HG02938 (cell line): Measurements from ENCODE around the gene DACT2.
"Not testable (repeated sequence)": the region's sequence is repeated elsewhere in the genome, so short reads cannot be mapped to it uniquely, and the experiment has no call there.

ENCODE experiments used
- ATAC-seq: cut with Tn5 transposase; IDR thresholded peaks from one replicate; pipeline ENCODE4 v1.9.1; 2021; ENCODE audit warnings: mild to moderate bottlenecking, moderate library complexity; ENCODE audit not compliant: unreplicated experiment

The DACT2 gene

DNA sequence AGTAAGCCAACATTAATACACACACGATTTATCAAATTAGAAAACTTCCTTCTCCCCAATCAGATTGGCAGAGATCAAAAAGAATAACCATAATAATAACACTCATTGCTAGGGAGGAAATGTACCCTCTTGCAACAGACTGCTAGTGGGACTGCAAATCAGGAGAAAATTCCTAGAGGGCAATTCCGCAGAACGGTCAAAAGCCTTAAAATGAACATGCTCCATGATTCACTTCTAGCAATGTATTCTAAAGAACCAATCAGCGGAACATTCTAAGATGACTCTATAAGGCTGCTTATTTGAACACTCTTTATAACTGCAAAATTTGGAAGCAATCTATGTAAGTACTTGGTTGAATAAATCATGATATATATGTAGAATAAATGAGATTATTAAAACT, 8.5 kb upstream of the DACT2 start:
- ATAC-seq, result no peak

DNA sequence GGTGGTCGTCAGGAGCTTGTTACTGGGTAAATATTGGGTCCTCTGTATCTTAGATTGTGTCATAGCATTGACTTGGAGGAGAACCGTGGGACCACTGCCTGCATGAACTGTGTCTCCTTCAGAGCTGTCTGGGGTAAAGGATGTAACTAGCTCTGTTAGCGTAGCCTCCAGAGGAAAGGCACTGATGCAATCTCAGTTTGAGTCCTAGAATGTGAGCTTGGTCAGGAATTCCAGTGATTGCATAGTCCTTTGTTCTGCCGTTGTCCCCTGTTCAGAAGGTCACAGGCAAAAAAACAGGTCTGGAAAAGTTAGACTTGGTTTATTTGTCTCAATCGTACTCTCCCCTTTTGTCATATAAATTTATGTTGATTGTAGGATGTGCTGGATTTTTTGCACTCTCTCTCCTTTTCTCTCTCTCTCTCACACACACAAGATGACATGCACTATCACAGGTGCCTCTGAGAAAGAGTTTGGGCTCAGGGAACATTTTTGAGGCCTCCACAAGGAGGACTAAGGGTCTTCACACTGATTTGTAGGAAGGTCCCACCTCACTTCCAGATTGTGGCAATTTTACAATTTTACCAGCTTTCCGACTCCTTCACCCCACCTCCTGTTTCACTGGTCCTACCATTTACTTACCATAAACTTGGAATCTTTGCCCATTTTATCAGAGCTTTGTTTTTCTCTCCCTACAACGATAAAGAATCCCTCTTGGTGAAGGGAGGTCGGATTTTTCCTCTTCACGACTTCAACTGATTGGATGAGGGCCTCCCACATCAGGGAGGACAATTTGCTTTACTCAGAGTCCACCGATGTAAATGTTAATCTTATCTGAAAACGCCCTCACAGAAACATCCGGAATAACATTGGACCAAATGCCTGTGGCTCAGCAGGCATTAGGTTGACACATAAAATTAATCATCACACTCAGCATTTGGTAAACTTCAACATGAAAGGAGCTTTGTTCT, 7.0 kb upstream of the DACT2 start:
- no peak for ATAC-seq

DNA sequence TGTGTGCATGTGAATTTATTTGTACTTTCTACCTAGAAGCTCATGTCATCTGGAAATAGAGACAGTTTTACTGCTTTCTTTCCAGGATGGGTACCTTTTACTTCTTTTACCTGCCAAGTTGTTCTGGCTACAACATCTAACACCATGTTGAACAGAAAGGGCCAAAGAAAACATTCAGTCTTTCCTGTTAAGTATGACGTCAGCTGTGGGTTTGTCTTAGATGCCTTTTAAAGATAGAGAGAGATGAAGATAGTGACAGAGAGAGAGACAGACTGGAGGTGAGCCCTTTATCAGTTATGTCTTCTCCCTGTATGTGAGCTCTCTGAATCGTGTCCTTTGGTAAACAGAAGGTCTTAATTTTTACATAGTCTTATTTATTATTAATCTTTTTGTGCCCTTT, 3.4 kb upstream of the DACT2 start:
- no peak for ATAC-seq

DNA sequence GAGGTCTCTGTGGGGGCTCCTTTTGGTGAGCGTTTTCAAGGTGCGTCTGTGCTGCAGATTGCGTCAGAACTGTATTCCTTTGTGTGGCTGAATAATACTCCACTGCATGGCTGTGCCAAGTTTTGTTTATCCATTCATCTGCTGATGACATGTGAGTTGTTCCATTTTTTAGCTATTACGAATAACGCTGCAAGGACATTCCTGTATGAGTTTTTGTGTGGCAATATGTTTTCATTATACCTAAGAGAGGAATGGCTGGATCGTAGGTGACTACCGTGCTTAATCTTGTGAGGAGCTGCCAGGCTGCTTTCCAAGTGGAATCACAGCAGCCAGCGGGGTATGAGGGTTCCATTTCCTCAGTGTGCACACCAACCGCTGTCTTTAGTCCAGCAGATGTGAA, 1.1 kb upstream of the DACT2 start:
- no peak for ATAC-seq

DNA sequence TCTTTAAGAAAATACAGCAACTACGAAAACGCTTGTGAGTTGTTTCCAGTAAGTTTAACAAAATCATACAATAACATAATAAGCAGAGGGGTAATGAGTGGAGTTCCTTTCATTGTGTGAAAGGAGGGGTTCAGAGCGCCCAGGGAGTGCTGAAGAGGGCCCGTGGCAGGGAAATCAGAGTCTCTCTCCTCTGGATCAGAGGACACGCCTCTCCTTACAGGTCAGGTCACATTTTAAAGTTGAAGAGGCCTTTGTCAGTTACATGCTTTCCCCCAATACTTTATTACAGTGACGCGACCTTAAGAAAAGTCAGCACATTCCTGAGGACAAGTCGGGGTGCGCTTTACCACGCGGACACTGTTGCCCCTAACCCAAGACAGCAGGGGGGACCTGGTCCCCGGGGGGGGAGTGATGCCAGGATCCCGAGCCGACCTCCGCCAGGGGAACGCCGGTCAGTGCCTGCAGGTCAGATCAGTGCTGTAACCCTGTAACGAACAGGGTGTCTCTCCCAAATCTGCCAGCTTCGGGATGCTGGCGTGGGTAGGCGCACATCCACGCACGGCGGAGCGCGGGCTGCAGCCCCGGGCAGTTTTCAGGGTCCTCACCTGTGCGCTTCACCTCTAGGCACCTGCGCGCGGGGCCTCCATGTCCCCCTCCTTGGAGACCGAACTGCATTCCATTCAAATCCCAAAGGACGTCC, 848 bp downstream of the DACT2 start:
- ATAC-seq, result no peak

DNA sequence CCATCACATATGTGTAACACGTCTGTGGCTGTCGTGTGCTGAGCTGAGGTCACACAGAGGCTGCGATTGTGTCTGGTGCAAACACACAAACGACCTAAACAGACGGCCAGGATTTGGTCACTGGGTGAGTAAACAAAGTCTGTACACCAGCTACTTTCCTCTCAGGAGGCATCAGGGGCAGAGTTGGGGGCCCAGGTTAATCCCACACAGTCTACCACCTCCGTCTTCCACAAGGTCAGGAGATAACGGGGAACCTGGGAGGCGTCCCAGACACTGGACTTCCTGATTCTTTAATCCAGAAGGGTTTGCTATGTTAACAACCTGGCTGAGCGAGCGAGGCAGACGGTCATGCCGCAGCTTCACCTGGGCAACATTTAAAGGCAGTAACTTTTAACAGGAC, 1.5 kb downstream of the DACT2 start:
- ATAC-seq, result no peak

DNA sequence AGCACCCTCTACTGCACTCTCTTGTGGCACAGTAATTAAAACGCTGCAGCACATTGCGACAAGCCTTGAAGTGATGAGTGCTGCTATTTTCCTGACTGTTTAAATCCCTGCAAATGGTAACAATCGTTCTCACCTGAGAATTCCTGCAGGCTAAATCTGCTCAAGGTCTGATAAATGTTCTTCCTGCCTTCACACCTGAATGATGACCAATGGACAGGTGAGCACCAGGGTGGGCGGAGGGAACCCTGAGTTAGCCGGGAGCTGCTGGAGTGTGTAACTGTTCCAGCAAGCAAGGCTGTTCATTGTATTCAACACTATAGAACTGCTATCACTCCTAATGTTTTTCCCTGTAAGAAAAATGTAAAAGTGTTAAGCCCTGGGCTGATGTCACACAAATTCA, 4.0 kb downstream of the DACT2 start:
- ATAC-seq, result no peak

DNA sequence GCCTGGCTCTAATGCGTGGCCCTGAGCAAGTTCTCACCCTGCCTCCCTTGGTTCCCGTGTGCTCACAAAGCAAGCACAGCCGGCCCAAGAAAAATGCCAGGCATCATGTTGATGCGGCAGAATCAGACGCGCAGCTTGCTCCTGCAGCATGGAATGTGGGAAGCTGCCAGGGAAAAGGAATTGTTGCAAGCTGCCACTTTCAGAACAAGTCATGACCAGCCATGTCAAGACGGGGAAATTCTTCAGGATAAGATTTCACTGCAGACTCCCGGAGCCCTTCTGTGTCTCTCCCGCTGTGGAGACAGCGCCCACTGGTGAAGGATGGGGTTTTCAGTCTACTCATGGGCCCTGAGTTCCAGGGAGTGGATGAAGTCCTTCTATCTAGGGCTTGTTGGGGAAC, 4.6 kb downstream of the DACT2 start:
- no peak for ATAC-seq

DNA sequence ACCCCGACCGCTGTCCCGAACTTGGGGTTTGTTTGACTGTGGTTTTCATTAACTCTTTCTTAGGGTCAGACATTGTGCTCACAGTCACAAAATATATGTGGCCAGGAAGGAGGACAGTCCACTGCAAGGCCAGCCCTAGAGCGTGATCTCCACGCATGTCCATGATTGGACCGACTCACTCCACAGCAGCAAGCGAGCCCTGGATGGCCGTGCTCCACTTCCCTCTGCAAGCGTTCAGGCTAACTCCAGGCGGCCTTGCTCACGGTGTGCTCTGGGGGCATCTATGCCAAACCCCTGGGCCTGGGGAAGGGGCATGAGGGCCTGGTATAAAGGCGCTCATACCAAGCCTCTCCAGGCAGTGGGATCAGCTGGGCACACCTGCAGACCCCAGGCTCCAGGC, 5.6 kb downstream of the DACT2 start:
- ATAC-seq, result no peak

DNA sequence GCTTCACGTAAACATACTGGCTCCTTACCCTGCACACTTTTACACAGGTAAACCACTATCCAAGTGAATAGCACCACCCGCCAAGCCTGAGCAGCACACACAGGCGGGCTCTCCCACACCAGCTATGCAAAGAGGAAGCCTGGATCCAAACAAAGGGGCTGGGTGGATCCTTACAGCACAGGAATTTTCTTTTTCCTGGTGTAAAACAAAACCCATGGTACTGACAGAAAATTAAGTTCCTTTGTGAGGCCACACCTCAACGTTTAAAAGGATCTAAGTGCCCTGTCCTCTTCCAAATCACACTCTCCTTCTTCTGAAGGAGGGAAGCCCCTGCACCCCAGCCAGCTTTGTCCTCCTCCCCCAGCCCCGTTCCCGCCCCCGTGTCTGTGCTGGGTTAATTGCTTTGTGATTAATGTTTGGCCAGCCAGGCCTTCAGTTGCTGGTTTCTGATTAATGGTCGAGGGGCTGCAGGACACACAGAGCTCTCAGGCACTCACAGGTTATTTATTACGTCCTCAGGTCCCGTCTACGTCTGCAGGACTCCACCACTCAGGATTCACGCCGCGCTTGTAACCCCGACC, 6.1 kb downstream of the DACT2 start:
- ATAC-seq, result no peak

DNA sequence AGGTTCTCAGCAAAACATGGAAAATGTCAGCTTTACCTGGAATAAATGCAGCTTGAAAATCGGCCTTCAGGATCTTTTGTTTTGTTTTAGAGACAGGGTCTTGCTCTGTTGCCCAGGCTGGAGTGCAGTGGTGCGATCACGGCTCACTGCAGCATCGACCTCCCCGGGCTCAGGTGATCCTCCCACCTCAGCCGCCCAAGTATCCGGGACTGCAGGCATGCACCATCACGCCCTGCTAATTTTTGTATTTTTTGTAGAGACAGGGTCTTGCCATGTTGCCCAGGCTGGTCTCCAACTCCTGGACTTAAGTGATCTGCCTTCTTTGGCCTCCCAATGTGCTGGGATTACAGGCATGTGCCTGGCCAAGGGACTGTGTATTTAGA, 7.5 kb downstream of the DACT2 start:
- not testable (repeated sequence) for ATAC-seq

DNA sequence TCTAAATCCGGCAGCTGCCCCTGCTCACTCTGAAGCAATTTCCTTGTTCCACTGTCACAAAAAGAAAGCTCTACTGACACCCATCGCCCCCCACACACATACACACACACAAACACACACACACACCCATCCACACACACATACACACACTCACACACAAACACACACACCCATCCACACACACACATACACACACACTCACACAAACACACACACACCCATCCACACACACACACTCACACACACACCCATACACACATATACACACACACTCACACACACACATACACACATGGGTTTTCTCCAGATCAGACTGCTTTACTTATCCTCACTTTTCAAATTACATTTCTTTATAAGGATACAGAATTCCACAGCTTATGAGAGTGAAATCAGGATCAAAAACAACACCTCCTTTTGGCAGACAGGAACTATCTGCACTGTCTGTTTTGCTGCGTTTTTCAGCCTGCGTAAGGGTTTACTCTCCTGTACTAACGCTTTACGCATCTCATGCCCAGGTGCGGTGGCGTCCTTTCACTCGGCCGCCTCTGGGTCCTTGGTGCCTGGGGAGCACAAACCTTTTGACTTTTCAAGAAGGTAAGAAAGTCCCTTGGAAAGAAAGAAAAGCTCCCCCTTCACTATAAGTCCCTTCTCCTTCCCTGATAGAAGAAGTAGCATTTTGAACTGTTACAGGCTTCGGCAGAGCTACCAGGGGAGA, 8.0 kb downstream of the DACT2 start:
- ATAC-seq, result no peak

DNA sequence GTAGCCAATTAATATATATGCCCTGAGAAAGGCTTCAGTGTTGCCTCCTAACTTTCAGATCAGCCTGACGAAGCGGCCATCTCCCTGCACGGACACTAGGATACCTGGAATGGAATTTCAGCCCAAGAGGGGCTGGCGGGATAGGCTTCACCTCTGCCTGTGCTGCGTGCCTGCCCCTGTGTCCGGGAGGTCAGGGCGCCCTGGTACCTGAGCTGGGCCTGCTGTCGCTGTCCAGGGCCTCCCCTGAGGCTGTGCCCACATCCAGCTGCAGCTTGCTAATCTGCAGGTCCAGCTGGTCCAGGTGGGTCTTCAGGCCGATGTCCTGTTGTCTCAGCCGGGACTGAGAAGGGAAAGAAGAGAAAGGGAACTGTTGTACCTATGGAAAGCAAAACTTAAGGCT, 8.6 kb downstream of the DACT2 start:
- ATAC-seq, result no peak

DNA sequence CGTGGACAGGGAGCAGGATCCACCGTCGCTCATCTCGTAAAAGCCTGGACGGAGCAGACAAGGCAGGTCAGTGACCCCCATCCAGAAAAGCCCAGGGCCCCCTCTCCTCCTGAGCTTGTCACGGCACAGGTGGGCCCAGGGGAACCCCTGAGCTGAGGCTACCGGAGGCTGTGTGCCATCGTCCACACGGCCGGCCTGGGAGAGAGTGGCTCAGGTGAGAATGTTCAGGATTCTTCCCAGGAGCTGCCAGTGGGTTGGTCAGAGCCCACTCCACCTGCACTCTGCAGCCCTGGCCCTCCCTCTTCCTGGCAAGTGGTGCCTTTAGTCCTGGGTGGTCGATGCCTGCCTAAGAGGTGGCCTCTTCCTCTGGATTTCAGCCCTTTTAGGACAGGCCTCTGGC, 9.2 kb downstream of the DACT2 start:
- ATAC-seq, result no peak

DNA sequence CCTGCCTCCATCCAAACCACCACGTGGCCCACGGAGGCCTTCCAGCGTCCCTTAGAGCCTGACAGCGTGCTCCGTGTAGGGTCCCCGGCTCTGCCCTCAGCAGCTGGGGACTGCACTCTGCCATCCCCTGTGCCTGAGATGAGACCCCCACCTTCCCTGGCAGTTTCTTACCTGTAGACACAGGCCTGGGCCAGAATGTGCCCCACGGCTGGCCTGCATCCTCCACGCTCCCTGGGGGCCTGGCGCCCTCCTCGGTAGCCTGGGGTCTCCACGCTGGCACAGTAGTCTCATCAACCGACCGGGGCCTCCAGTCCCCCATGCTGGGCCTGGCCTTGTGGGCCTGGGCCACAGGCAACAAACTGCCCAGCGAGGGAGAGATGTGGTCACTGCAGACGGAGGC, 9.6 kb downstream of the DACT2 start:
- ATAC-seq, result no peak

DNA sequence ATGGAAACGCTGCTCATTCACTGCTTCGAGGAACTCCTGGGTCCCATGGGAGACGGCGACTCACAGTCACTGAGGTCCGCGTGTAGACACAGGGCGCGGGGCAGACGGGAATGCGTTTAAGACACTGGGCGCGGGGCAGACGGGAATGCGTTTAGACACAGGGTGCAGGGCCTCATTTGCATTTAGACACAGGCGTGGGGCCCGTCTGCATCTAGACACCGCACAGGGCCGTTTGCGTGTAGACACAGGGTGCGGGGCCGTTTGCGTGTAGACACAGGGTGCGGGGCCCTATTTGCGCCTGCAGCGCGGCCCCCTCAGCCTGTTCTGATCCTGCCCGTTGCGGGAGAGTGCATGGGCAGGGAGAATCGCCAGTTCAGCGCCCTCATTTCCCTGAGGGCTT, 10.4 kb downstream of the DACT2 start:
- no peak for ATAC-seq

DNA sequence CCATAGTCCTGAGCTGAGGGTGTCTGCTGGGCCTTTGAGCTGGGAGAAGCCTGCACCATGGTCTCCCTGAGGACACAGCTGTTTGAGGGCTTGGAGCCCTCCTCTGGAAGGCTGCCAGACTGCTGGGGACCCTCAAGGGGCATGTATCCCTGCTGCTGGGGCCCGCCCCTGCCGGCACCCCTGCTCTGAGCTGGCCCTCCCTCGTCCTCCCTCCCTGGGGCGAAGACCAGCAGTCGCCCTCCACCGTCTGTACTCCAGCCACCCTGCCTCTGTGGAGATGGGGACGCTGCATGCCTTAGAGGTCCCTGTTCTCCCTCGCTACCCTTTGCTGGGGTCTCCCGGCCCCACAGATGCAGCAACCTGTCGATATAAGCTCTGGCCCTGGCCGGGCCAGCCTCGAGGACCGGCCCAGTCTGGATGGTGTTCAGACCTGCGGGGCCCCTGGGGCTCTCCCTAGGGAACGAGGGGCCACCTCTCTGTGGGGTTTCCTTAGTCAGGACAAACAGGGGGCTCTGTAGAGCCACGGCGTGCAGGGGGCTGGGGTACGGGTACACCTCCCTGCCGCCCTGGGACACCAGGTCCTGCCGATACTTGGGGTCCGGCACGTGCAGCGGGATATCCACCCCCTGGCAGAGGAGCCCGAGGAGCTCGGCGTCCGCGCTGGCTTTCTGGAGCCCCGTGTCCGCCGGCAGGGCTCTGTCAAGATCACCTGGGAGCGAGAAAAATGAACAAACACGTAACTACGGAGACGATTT, 11.0 kb downstream of the DACT2 start:
- no peak for ATAC-seq

DNA sequence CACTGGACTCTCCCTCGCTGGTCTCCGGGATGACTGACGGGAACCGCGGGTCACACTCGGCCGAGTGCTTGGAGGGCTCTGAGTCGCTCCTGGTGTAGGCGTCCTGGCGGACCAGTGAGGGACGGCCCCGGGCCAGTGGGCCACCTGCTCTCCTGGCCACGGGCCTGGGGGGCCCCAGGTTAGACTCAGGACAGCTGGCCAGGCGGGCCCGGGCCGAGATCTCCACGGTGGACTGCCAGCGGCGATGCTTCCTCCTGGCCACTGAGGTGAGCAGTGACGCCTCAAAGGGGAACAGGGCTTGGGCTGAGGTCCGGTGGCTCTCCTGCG, 11.9 kb downstream of the DACT2 start:
- ATAC-seq, result no peak

DNA sequence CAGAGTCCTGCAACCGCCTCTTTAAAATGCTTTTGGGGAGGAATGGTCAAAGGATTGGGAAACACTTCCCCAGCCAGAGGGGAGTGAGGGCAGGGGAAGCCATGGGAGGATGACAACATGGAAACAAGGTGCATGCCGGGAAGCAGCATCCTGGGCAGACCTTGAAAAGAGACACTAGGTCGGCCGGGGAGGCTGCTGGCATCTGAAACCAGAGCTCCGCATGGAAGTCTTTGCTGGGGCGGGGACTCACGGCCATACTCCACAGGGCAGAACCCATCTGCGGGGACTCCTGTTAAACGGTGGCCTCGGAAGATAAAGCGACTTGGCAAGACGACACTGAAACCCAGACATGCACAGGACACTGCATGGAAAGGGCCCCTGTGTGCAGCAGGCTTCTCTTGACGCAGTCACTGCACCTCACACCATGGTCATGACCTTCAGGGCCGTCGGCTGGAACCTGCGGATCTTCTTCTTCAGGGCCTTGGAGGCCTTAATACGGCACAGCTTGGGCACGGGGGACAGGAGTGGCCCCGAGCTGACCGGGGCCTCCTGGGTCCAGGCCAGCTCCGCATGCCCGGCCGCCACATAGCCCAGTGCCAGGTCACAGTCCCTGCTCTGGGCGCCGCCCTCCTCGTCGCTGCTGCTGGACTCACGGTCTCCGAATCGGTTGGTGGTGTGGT, 12.4 kb downstream of the DACT2 start:
- no peak for ATAC-seq

DNA sequence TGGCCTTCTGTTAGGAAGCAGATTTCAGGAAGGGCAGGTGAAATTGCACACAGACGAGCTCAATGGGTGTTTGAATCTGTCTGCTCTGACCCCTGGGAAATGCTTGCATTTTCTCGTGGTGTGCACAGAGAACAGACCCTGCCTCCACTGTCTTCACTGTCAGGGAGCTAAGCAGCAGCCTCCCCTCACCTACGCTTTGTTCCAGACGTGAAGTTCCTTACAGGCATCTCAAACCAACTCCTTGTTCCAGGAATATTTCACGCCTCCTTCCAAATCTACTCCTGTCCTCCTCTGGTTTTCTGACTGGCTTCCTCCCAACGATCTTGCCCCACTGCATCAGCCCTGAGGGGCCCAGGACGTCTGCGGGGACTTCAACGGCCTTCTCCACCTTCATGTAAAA, 13.7 kb downstream of the DACT2 start:
- no peak for ATAC-seq
